Trophoblast cell (in vitro differentiated cells and primary cell): ENCODE results near the gene B4GAT1.

Experiments used
- DNase-seq, 2 donors: peaks; one replicate each; pipeline ENCODE4 v3.0.0-alpha.2; 2016
- H2AFZ ChIP-seq: 2 replicates; pipeline ENCODE4 v1.6.1; 2013; ENCODE audit warnings: low read length, moderate library complexity, mild to moderate bottlenecking; ENCODE audit not compliant: insufficient read depth, poor library complexity
- H2AK5ac ChIP-seq: 2 replicates; pipeline ENCODE4 v1.6.1; 2013; ENCODE audit warnings: mild to moderate bottlenecking, low read length
- H2BK120ac ChIP-seq: 2 replicates; pipeline ENCODE4 v1.6.1; 2013; ENCODE audit warnings: low read length, mild to moderate bottlenecking, moderate library complexity; ENCODE audit not compliant: insufficient read depth, poor library complexity
- H2BK12ac ChIP-seq: 2 replicates; pipeline ENCODE4 v1.6.1; 2013; ENCODE audit warnings: mild to moderate bottlenecking, low read length, moderate library complexity
- H2BK5ac ChIP-seq: 2 replicates; pipeline ENCODE4 v1.6.1; 2013; ENCODE audit warnings: low read length, low read depth, moderate library complexity, mild to moderate bottlenecking; ENCODE audit not compliant: poor library complexity
- H3K14ac ChIP-seq: 2 replicates; pipeline ENCODE4 v1.6.1; 2013; ENCODE audit warnings: mild to moderate bottlenecking, low read length
- H3K18ac ChIP-seq: 2 replicates; pipeline ENCODE4 v1.6.1; 2013; ENCODE audit warnings: mild to moderate bottlenecking, low read length
- H3K23ac ChIP-seq: 2 replicates; pipeline ENCODE4 v1.6.1; 2013; ENCODE audit warnings: low read length
- H3K27ac ChIP-seq: 2 replicates; pipeline ENCODE4 v1.5.1; 2013; ENCODE audit warnings: low read depth, mild to moderate bottlenecking, inconsistent platforms, low read length, moderate library complexity
- H3K27me3 ChIP-seq: 2 replicates; pipeline ENCODE4 v1.6.1; 2013; ENCODE audit warnings: inconsistent platforms, mild to moderate bottlenecking, low read length, moderate library complexity; ENCODE audit not compliant: insufficient read depth
- H3K36me3 ChIP-seq, 2 experiments: 1 replicate in 1 of 2; 2 replicates in 1 of 2; pipeline ENCODE4 v1.6.1; 2013; ENCODE audit warnings: low read length in 2 of 2, mild to moderate bottlenecking in 2 of 2, moderate library complexity in 1 of 2; ENCODE audit not compliant: insufficient read depth in 2 of 2, control insufficient read depth in 1 of 2
- H3K4ac ChIP-seq: 2 replicates; pipeline ENCODE4 v1.6.1; 2013; ENCODE audit warnings: low read depth, mild to moderate bottlenecking, low read length, moderate library complexity
- H3K4me1 ChIP-seq, 2 experiments: 1 replicate in 1 of 2; 2 replicates in 1 of 2; pipeline ENCODE4 v1.6.1; 2013; ENCODE audit warnings: low read length in 2 of 2, mild to moderate bottlenecking in 2 of 2, moderate library complexity in 1 of 2; ENCODE audit not compliant: insufficient read depth in 2 of 2, control insufficient read depth in 1 of 2
- H3K4me2 ChIP-seq: 2 replicates; pipeline ENCODE4 v1.6.1; 2013; ENCODE audit warnings: inconsistent platforms, mild to moderate bottlenecking, low read length, moderate library complexity
- H3K4me3 ChIP-seq: 2 replicates; pipeline ENCODE4 v1.5.1; 2013; ENCODE audit warnings: mild to moderate bottlenecking, low read depth, low read length, inconsistent platforms
- H3K79me1 ChIP-seq: one replicate; pipeline ENCODE4 v1.6.1; 2013; ENCODE audit warnings: low read length
- H3K79me2 ChIP-seq: 2 replicates; pipeline ENCODE4 v1.6.1; 2013; ENCODE audit warnings: low read length, mild to moderate bottlenecking; ENCODE audit not compliant: control insufficient read depth, insufficient read depth, poor library complexity
- H3K9ac ChIP-seq: 2 replicates; pipeline ENCODE4 v1.6.1; 2013; ENCODE audit warnings: mild to moderate bottlenecking, low read length
- H3K9me3 ChIP-seq: 2 replicates; pipeline ENCODE4 v1.6.1; 2013; ENCODE audit warnings: low read depth, mild to moderate bottlenecking, control low read depth, inconsistent platforms, low read length; ENCODE audit not compliant: insufficient read depth
- H4K12ac ChIP-seq: 2 replicates; pipeline ENCODE4 v1.6.1; 2013; ENCODE audit warnings: low read depth, mild to moderate bottlenecking, low read length, moderate library complexity
- H4K8ac ChIP-seq: 2 replicates; pipeline ENCODE4 v1.6.1; 2013; ENCODE audit warnings: low read depth, mild to moderate bottlenecking, low read length, moderate library complexity
- H4K91ac ChIP-seq: one replicate; pipeline ENCODE4 v1.6.1; 2013; ENCODE audit warnings: low read depth, mild to moderate bottlenecking, low read length, moderate library complexity
- WGBS: extraction: QIAGEN DNeasy Blood & Tissue Kit; methylation state at CpG from one replicate; pipeline ENCODE4 v1.1.7; 2013; ENCODE audit warnings: missing lambda C conversion rate; ENCODE audit not compliant: insufficient read length, insufficient coverage; ENCODE audit errors: extremely low coverage; 5-methylcytosine and 5-hydroxymethylcytosine counted together

The B4GAT1 gene

DNA sequence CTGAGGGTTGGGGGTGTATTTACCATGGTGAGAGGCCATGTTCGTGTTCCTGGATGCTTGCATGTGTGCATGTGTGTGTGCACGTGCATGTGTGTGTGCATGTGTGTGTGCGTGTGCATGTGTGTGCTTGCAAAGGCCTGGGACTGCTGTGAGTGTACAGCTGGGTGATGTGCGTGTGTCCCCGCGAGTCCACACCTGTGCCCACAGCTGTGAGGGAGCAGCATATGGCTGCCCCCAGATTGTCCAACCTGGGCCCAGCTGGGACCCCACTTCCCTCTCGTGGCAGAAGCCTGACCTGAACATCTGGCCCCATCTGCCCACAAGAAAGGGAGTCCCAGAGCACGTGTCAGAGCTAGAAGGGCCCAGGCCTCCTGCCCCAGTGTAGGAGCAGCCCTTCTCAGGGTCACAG, 22.2 kb downstream of the B4GAT1 start:
- Histone ChIP-seq H3K23ac (no peak overlapping the region), H2BK120ac (peak overlapping the region; percentile 40), H2AFZ (no peak overlapping the region), H3K27ac (no peak overlapping the region), H2AK5ac (peak overlapping the region; percentile 2), H3K79me1 (peaks cover 23% of the 10 kb centered on the region), H3K4me2 (no peak overlapping the region), H3K79me2 (peaks cover 2% of the 10 kb centered on the region), H3K9ac (no peak overlapping the region), H3K27me3 (no peaks in the 10 kb centered on the region), H3K9me3 (peaks cover 4% of the 10 kb centered on the region), H3K4ac (no peak overlapping the region), H3K4me1 (peaks cover 43 to 49% of the 10 kb centered on the region in 2 experiments), H3K14ac (peak overlapping the region; percentile 34), H2BK5ac (no peak overlapping the region), H3K4me3 (no peak overlapping the region), H4K8ac (peak overlapping the region; percentile 34), H2BK12ac (peak overlapping the region; percentile 73), H4K91ac (peak overlapping the region; percentile 83), H3K36me3 (no peaks in the 10 kb centered on the region), H3K18ac (peak overlapping the region; percentile 36), H4K12ac (no peak overlapping the region)
- DNase-seq = no peak
- WGBS = no CpG with 5 or more reads among the region's 8 CpGs

GRCh38 chr11:66324664-66325063, 22.8 kb downstream of the B4GAT1 start:
- H2BK120ac ChIP-seq = peak overlapping the region; percentile 36
- no peak overlapping the region for H3K4me3 ChIP-seq
- H3K27ac ChIP-seq = no peak overlapping the region
- WGBS = no CpG with 5 or more reads among the region's 10 CpGs
- H3K4me1 ChIP-seq = peaks cover 43 to 49% of the 10 kb centered on the region in 2 experiments
- H3K36me3 ChIP-seq = no peaks in the 10 kb centered on the region
- H3K23ac ChIP-seq = no peak overlapping the region
- peak overlapping the region; percentile 19 for H2BK5ac ChIP-seq
- DNase-seq = no peak
- H3K18ac ChIP-seq = peak overlapping the region; percentile 36
- peaks cover 2% of the 10 kb centered on the region for H3K79me2 ChIP-seq
- peaks cover 23% of the 10 kb centered on the region for H3K79me1 ChIP-seq
- H2AFZ ChIP-seq = no peak overlapping the region
- peak overlapping the region; percentile 66 for H2BK12ac ChIP-seq
- no peak overlapping the region for H3K4me2 ChIP-seq
- no peaks in the 10 kb centered on the region for H3K27me3 ChIP-seq
- peak overlapping the region; percentile 1 for H3K4ac ChIP-seq
- H3K9ac ChIP-seq = no peak overlapping the region
- H4K91ac ChIP-seq = peak overlapping the region; percentile 83
- peaks cover 4% of the 10 kb centered on the region for H3K9me3 ChIP-seq
- H4K8ac ChIP-seq = peak overlapping the region; percentile 34
- peak overlapping the region; percentile 40 for H2AK5ac ChIP-seq
- H3K14ac ChIP-seq = peak overlapping the region; percentile 47
- no peak overlapping the region for H4K12ac ChIP-seq

DNA sequence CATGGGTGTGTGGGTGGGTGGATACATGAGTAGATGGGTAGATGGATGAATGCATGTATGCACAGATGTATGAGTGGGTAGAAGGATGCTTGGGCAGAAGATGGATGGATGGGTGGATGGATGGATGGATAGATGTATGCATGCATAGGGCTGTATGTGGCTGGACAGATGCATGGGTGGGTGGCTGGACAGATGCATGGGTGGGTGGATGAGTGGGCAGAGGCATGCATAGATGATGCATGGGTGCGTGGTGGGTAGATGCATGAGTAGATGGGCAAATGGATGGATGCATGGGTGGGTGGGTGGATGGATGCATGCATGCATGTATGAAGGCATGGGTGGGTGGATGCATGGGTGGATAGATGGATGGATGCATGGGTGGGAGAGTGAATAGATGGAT, 23.7 kb downstream of the B4GAT1 start:
- no peaks in the 10 kb centered on the region for H3K27me3 ChIP-seq
- H4K91ac ChIP-seq = no peak overlapping the region
- H3K14ac ChIP-seq = no peak overlapping the region
- no peak overlapping the region for H2BK5ac ChIP-seq
- DNase-seq = no peak
- no peak overlapping the region for H2AFZ ChIP-seq
- H3K27ac ChIP-seq = no peak overlapping the region
- no peak overlapping the region for H4K12ac ChIP-seq
- H2AK5ac ChIP-seq = no peak overlapping the region
- no peak overlapping the region for H2BK120ac ChIP-seq
- peaks cover 45 to 49% of the 10 kb centered on the region in 2 experiments for H3K4me1 ChIP-seq
- peaks cover 23% of the 10 kb centered on the region for H3K79me1 ChIP-seq
- no peak overlapping the region for H2BK12ac ChIP-seq
- no peak overlapping the region for H4K8ac ChIP-seq
- H3K79me2 ChIP-seq = peaks cover 2% of the 10 kb centered on the region
- no peak overlapping the region for H3K23ac ChIP-seq
- H3K9ac ChIP-seq = no peak overlapping the region
- H3K4me2 ChIP-seq = no peak overlapping the region
- WGBS = no CpG with 5 or more reads among the region's 1 CpG
- H3K18ac ChIP-seq = no peak overlapping the region
- H3K4me3 ChIP-seq = peak overlapping the region; percentile 1
- H3K4ac ChIP-seq = no peak overlapping the region
- no peaks in the 10 kb centered on the region for H3K36me3 ChIP-seq
- H3K9me3 ChIP-seq = peaks cover 4% of the 10 kb centered on the region

GRCh38 chr11:66322732-66323427, 24.5 kb downstream of the B4GAT1 start:
- Histone ChIP-seq H4K91ac (no peak overlapping the region), H3K9me3 (peaks cover 4% of the 10 kb centered on the region), H3K79me2 (peaks cover 2% of the 10 kb centered on the region), H3K18ac (no peak overlapping the region), H3K4me3 (no peak overlapping the region), H3K9ac (no peak overlapping the region), H2BK5ac (no peak overlapping the region), H2AK5ac (no peak overlapping the region), H4K12ac (no peak overlapping the region), H3K23ac (no peak overlapping the region), H3K4me1 (peaks cover 47 to 50% of the 10 kb centered on the region in 2 experiments), H3K14ac (no peak overlapping the region), H4K8ac (no peak overlapping the region), H3K27ac (no peak overlapping the region), H3K36me3 (no peaks in the 10 kb centered on the region), H3K4me2 (no peak overlapping the region), H3K79me1 (peaks cover 25% of the 10 kb centered on the region), H2BK12ac (no peak overlapping the region), H3K4ac (no peak overlapping the region), H2BK120ac (no peak overlapping the region), H3K27me3 (no peaks in the 10 kb centered on the region), H2AFZ (no peak overlapping the region)
- DNase-seq = no peak
- WGBS = no CpG with 5 or more reads among the region's 11 CpGs
